Bronchial epithelial cell (primary cell): ENCODE measurements around the gene FBXL15. TPM values are rescaled to one million over a fixed set of nuclear protein-coding genes. Genes with fewer than 3 reads are reported as not detected.
A peak's percentile ranks its signal among the peaks of the same experiment; 100 is the strongest.

Experiments used
- DNase-seq: peaks from one replicate; pipeline ENCODE4 v3.0.0-alpha.2; 2010; ENCODE audit warnings: low read depth
- FAIRE-seq: peaks from 2 replicates; lab custom pipeline; 2011; peaks lifted over from hg19 to GRCh38; lab: Jason Lieb, UNC
- H3K27me3 ChIP-seq: 2 replicates; pipeline ENCODE4 v1.5.1; 2011; ENCODE audit warnings: low read length; ENCODE audit not compliant: control insufficient read depth, insufficient read depth
- H3K36me3 ChIP-seq: 2 replicates; pipeline ENCODE4 v1.5.1; 2011; ENCODE audit warnings: low read length; ENCODE audit not compliant: control insufficient read depth, insufficient read depth
- H3K4me3 ChIP-seq: 2 replicates; pipeline ENCODE4 v1.5.1; 2011; ENCODE audit warnings: mild to moderate bottlenecking, low read depth, low read length, control low read depth
- CTCF ChIP-seq: IDR thresholded peaks from 2 replicates; pipeline ENCODE4 v1.5.1; 2011; ENCODE audit warnings: mild to moderate bottlenecking, moderate library complexity, low read length, control low read depth, inconsistent platforms; ENCODE audit not compliant: insufficient read depth, severe bottlenecking
- total RNA-seq: library from RNA; depleted of rRNA; stranded (reverse); fragments of >200 nt; gene quantifications from 2 replicates; pipeline ENCODE4 v1.2.1, GENCODE V29; 2014

FBXL15 gene
- total RNA-seq, 1 donor from 2014 or later: 9.7 TPM

GRCh38 chr10:102400076-102400475 is 20.6 kb upstream of the FBXL15 start:
- Histone ChIP-seq H3K36me3 (peaks cover 35% of the 10 kb centered on the region), H3K4me3 (no peak overlapping the region), H3K27me3 (no peaks in the 10 kb centered on the region)
- FAIRE-seq: no peak
- no peak for DNase-seq
- no peak for TF ChIP-seq CTCF

DNA sequence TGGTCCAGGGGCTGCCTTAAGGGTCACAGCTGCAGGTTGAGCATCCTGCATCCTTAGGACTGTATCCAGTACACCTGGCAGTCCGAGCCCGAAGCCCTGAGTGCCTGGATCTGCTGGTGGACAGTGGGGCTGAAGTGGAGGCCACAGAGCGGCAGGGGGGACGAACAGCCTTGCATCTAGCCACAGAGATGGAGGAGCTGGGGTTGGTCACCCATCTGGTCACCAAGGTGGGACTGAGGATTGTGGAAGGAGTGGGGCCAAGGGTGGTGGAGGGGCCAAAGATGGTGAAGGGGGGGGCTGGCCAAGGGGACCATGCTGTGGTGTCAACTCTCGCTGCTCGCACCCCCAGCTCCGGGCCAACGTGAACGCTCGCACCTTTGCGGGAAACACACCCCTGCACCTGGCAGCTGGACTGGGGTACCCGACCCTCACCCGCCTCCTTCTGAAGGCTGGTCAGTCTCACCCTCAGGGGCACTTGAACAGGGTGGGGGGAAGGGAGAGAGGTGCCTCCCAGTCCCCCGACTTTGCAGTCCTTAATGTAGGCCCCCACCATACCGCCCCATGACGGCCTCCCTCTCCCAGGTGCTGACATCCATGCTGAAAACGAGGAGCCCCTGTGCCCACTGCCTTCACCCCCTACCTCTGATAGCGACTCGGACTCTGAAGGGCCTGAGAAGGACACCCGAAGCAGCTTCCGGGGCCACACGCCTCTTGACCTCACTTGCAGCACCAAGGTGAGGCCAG is 19.9 kb upstream of the FBXL15 start:
- DNase-seq (no peak), FAIRE-seq (no peak)
- H3K36me3 ChIP-seq: peaks cover 35% of the 10 kb centered on the region
- TF ChIP-seq CTCF: no peak
- no peak overlapping the region for H3K4me3 ChIP-seq
- no peaks in the 10 kb centered on the region for H3K27me3 ChIP-seq

DNA sequence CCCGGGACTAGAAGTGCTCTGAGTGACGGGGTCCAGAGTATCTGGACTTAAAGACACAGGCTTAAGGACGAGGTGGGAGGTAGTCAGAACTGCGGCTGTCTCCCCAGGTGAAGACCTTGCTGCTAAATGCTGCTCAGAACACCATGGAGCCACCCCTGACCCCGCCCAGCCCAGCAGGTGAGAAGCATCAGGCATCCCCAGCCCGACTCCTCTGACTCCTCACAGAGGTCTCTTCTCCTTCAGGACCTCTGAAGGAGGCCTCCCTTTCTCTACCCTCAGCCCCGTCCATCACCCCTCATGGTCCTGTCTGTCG is 19.3 kb upstream of the FBXL15 start:
- peaks cover 35% of the 10 kb centered on the region for H3K36me3 ChIP-seq
- no peak for FAIRE-seq
- H3K27me3 ChIP-seq: no peaks in the 10 kb centered on the region
- no peak for TF ChIP-seq CTCF
- no peak for DNase-seq
- no peak overlapping the region for H3K4me3 ChIP-seq

- FAIRE-seq: no peak
- no peak overlapping the region for H3K4me3 ChIP-seq
- no peak for TF ChIP-seq CTCF
- H3K27me3 ChIP-seq: no peaks in the 10 kb centered on the region
- DNase-seq: peak; percentile 79
- peaks cover 35% of the 10 kb centered on the region for H3K36me3 ChIP-seq
These were observed 18.7 kb upstream of the FBXL15 start for GRCh38 chr10:102401735-102402511.

- Histone ChIP-seq H3K36me3 (peaks cover 33% of the 10 kb centered on the region), H3K27me3 (no peaks in the 10 kb centered on the region), H3K4me3 (no peak overlapping the region)
- DNase-seq (no peak), FAIRE-seq (no peak)
- TF ChIP-seq CTCF: no peak
These were observed 18.1 kb upstream of the FBXL15 start for GRCh38 chr10:102402512-102402896.
